ENCODE data around the gene MARK1. TPM values are rescaled to one million over a fixed set of nuclear protein-coding genes. Genes with fewer than 3 reads are reported as not detected.

Gene MARK1
- total and polyA plus RNA-seq, 9 of the 15 experiments (the other 6 are each of a cell fraction or from before 2014, with no cell fraction given), result not detected

DNA sequence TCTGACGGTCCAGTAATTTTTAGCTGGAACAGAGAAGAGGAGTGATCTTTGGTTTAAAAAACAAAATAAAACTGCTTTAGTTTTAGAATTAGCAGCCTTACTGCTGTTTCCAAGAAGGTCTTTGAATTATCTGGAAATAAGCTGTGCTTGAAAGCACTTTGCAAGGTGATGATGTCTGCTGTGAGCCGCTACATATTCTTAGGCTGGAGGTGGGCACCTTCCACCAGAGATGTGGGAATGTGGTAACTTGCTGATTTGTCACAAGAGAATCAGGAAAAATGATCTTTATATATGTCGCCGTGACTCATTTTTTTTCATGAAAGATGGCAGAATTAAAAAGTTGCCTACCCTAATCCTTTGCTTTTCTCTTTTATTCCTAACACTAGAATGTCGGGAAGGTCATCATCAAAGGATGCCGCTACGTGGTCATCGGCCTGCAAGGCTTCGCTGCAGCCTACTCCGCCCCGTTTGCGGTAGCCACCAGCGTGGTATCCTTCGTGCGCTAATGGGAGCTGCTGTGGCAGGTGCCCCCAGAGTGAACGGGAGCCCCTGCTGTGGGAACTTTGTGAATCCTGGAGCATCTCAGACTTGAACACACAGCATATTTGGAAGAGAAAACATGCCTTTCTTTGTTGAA is 168.4 kb downstream of the MARK1 start:
- ChIA-PET CTCF (ENCODE audit: low intra/inter-chr PET ratio) (no interaction called here), POLR2A (no interaction called here)
- H3K4me3 ChIP-seq, result no peak overlapping the region
- no peaks in the 10 kb centered on the region for H3K79me2 ChIP-seq (ENCODE audit: control insufficient read depth, insufficient read depth, low read length)
- no peaks in the 10 kb centered on the region for H3K36me3 ChIP-seq (ENCODE audit: control insufficient read depth, insufficient read depth, low read length)
- WGBS (ENCODE audit: insufficient coverage, low coverage, missing lambda C conversion rate), result 3% methylated on average over 16 of the region's 16 CpGs
- in situ Hi-C loops (cut with MboI) (no loop called here), intact Hi-C loops (cut with micrococcal nuclease) (no loop called here)
- no peaks in the 10 kb centered on the region for H3K9me3 ChIP-seq (replicated peaks; ENCODE audit: control insufficient read depth, insufficient read depth, low read depth, low read length)
- H3K9me1 ChIP-seq (ENCODE audit: control insufficient read depth, insufficient read depth, low read length), result no peaks in the 10 kb centered on the region
- 0 out of 3 replicates have a peak, but pooled peaks have one; percentile 22 for ATAC-seq
- H4K20me1 ChIP-seq (replicated peaks; ENCODE audit: control insufficient read depth, insufficient read depth, low read length), result no peaks in the 10 kb centered on the region
- TF ChIP-seq HCFC1 (IDR thresholded peaks at IDR 0.05; ENCODE audit: low read depth, low read length), result no peak
- no peak for TF ChIP-seq CEBPB (tag; IDR thresholded peaks at IDR 0.05)
- no peak for TF ChIP-seq MAFK (IDR thresholded peaks at IDR 0.05; ENCODE audit: low read length)
- TF ChIP-seq ZNF24 (IDR thresholded peaks at IDR 0.05), result no peak
- TF ChIP-seq SRSF7 (optimal IDR thresholded peaks at IDR 0.05; ENCODE audit: low read depth, low read length), result no peak
- TF ChIP-seq CBX1 (IDR thresholded peaks at IDR 0.05; ENCODE audit: low read depth), result no peak
- TF ChIP-seq CC2D1A (IDR thresholded peaks at IDR 0.05), result no peak
- TF ChIP-seq PHF20 (IDR thresholded peaks at IDR 0.05; ENCODE audit: partially characterized antibody), result no peak
- TF ChIP-seq PHF8 (IDR thresholded peaks at IDR 0.05; ENCODE audit: borderline replicate concordance, low read length), result no peak
- TF ChIP-seq HDAC6 (IDR thresholded peaks at IDR 0.05; ENCODE audit: low read depth, low read length), result no peak
- TF ChIP-seq SAFB (IDR thresholded peaks at IDR 0.05; ENCODE audit: borderline replicate concordance, low read depth, low read length), result no peak
- DNase-seq (ENCODE audit: extremely low read depth in 1 of 4, low spot score in 3 of 4), result peak in 1 of 4 experiments; percentile 6
- H3K4me1 ChIP-seq (replicated peaks in 1 of 2; ENCODE audit: control insufficient read depth in 2 of 2, insufficient read depth in 2 of 2, low read length in 2 of 2), result no peaks in the 10 kb centered on the region
- H3K9ac ChIP-seq (ENCODE audit: insufficient read depth in 1 of 2, low read depth in 2 of 2, low read length in 2 of 2), result no peak overlapping the region
- no peak for FAIRE-seq
- no peak overlapping the region for H3K4me2 ChIP-seq (ENCODE audit: insufficient read depth, low read length)
- H2AFZ ChIP-seq (ENCODE audit: low read depth, low read length), result no peak overlapping the region
- no peak overlapping the region for H3K27ac ChIP-seq (ENCODE audit: extremely low read depth, low read depth, low read length)
- H3K27me3 ChIP-seq (ENCODE audit: control insufficient read depth in 2 of 2, insufficient read depth in 2 of 2, low read length in 2 of 2), result peaks cover 6 to 42% of the 10 kb centered on the region in 2 experiments; a peak in 3 of 5 replicates
- BruUV-seq (replicated peaks), result no TSS peak

Data from K562 (cell line).